A549 treated with AZD9567 at 1 μM for 4 hours (cell line): ENCODE data around the gene GRM1. TPM values are rescaled to one million over a fixed set of nuclear protein-coding genes. Genes with fewer than 3 reads are reported as not detected.

Source experiments
- total RNA-seq: library from RNA; stranded (reverse); fragments of 200-300 nt; extraction: Qiagen RNA extraction; gene quantifications from 5 replicates; pipeline ENCODE4 v1.2.3, GENCODE V29; 2022; ENCODE audit not compliant: insufficient read depth

The GRM1 gene
- total RNA-seq: 0.02 TPM in 3 of 5 replicates, not detected in the others

GRCh38 chr6:146028851-146029572 is at the start of gene GRM1:
GRM1 (plus strand) TSS chr6:146029062; CDS start chr6:146029518, 456 bp downstream.

Other genes starting within 250 kb of the GRM1 start
- gene FBXO30, start 214.3 kb upstream of the GRM1 start, total RNA-seq: 3.8 to 6.1 TPM (median 5.2 TPM) in 5 replicates
- 2.1 to 3.3 TPM (median 3.0 TPM) in 5 replicates for gene SHPRH, start 64.7 kb upstream of the GRM1 start, total RNA-seq